GM12878 (cell line): ENCODE data around the gene UBE2D1. TPM values are rescaled to one million over a fixed set of nuclear protein-coding genes. Genes with fewer than 3 reads are reported as not detected.
A peak's percentile ranks its signal among the peaks of the same experiment; 100 is the strongest.

Experiments
- ATAC-seq: fragments of 200-7000 bp; cut with Tn5 transposase; 3 replicates; pipeline ENCODE4 v1.9.1; 2020; ENCODE audit warnings: mild to moderate bottlenecking, moderate library complexity
- BruUV-seq: library from RNA; stranded (reverse); fragments of 400-500 nt; replicated peaks from 2 replicates; lab custom pipeline; 2021; lab: Mats Ljungman, UMichigan
- CTCF ChIA-PET: fragments of 300-600 bp; sonication (Branson Sonifier 250); formaldehyde crosslinking; extraction: SDS; loops from one replicate; lab custom pipeline; 2021; ENCODE audit warnings: inconsistent platforms; lab: Yijun Ruan, JAX
- POLR2A ChIA-PET: fragments of 350-600 bp; formaldehyde crosslinking; extraction: SDS; loops from one replicate; lab custom pipeline; 2021; ENCODE audit warnings: inconsistent platforms; lab: Charles Lee
- RAD21 ChIA-PET: fragments of 300-600 bp; sonication (Branson Sonifier 250); formaldehyde crosslinking; loops from one replicate; lab custom pipeline; 2023; ENCODE audit warnings: antibody characterized with exemption; ENCODE audit not compliant: unreplicated experiment; lab: Charles Lee
- SMC1A ChIA-PET: fragments of 300-600 bp; sonication (Branson Sonifier 250); formaldehyde crosslinking; loops from one replicate; lab custom pipeline; 2023; ENCODE audit not compliant: unreplicated experiment, uncharacterized antibody; lab: Charles Lee
- DNase-seq: peaks from one replicate; pipeline ENCODE4 v3.0.0-alpha.2; 2011; ENCODE audit warnings: low read depth, low spot score
- FAIRE-seq: peaks from 3 replicates; lab custom pipeline; 2011; peaks lifted over from hg19 to GRCh38; lab: Jason Lieb, UNC
- H2AFZ ChIP-seq: 2 replicates; pipeline ENCODE4 v1.6.0; 2011; ENCODE audit warnings: low read depth, low read length, control low read depth; ENCODE audit not compliant: control insufficient read depth
- H3K27ac ChIP-seq: 2 replicates; pipeline ENCODE4 v1.5.1; 2011; ENCODE audit warnings: control low read depth; ENCODE audit not compliant: control insufficient read depth, insufficient read depth
- H3K27me3 ChIP-seq, 2 experiments: replicated peaks in 1 of 2; 2 replicates each; pipeline versions ENCODE4 v1.6.0 to v1.6.1; 2011; ENCODE audit warnings: low read length in 1 of 2; ENCODE audit not compliant: control insufficient read depth in 2 of 2, insufficient read depth in 2 of 2
- H3K36me3 ChIP-seq, 2 experiments: 2 replicates each; pipeline ENCODE4 v1.5.1; 2011; ENCODE audit warnings: low read length in 1 of 2; ENCODE audit not compliant: control insufficient read depth in 2 of 2, insufficient read depth in 2 of 2
- H3K4me1 ChIP-seq: 2 replicates; pipeline ENCODE4 v1.6.1; 2011; ENCODE audit warnings: mild to moderate bottlenecking, low read length, moderate library complexity, mixed read lengths; ENCODE audit not compliant: control insufficient read depth, insufficient read depth
- H3K4me2 ChIP-seq: 2 replicates; pipeline ENCODE4 v1.6.0; 2011; ENCODE audit warnings: control low read depth; ENCODE audit not compliant: control insufficient read depth, insufficient read depth
- H3K4me3 ChIP-seq: fragments of 200-600 bp; sonication (generic); 2 replicates; pipeline ENCODE4 v1.5.1; 2016
- H3K79me2 ChIP-seq: 2 replicates; pipeline ENCODE4 v1.6.0; 2011; ENCODE audit warnings: low read length; ENCODE audit not compliant: control insufficient read depth, insufficient read depth
- H3K9ac ChIP-seq: 2 replicates; pipeline ENCODE4 v1.8.0; 2011; ENCODE audit warnings: low read length, control low read depth, mixed read lengths; ENCODE audit not compliant: control insufficient read depth, insufficient read depth
- H3K9me3 ChIP-seq: replicated peaks from 3 replicates; pipeline ENCODE4 v1.5.1; 2011; ENCODE audit warnings: mild to moderate bottlenecking, low read length; ENCODE audit not compliant: control insufficient read depth, insufficient read depth
- H4K20me1 ChIP-seq: 2 replicates; pipeline ENCODE4 v1.6.0; 2011; ENCODE audit not compliant: control insufficient read depth, insufficient read depth
- MTA3 ChIP-seq: IDR thresholded peaks from 2 replicates; pipeline ENCODE4 v1.6.1; 2012; ENCODE audit warnings: low read length, inconsistent platforms, borderline replicate concordance
- POLR2AphosphoS5 ChIP-seq: IDR thresholded peaks from 2 replicates; pipeline ENCODE4 v1.6.1; 2011; ENCODE audit warnings: mild to moderate bottlenecking, low read length, inconsistent platforms
- WGBS: methylation state at CpG from one replicate; pipeline ENCODE4 v1.1.6; 2016; ENCODE audit warnings: low lambda C conversion rate; ENCODE audit not compliant: insufficient replicate concordance, insufficient coverage; ENCODE audit errors: missing lambda C conversion rate; 5-methylcytosine and 5-hydroxymethylcytosine counted together
- in situ Hi-C: fragments of 300-500 bp; cut with MboI; formaldehyde crosslinking; loops from 9 replicates; pipeline ENCODE4 v1.14.3; 2018; ENCODE audit warnings: mixed read lengths
- intact Hi-C: fragments of 100-400 bp; cut with micrococcal nuclease; formaldehyde crosslinking; loops from one replicate; pipeline ENCODE4 v1.14.2; 2022; ENCODE audit not compliant: unreplicated experiment
- polyA plus RNA-seq, 11 experiments: library from polyadenylated mRNA; depleted of rRNA in 4 of 11; unstranded in 6 of 11; stranded (reverse) in 5 of 11; fragments of >200 nt; fragmentation: Nextera tagmentation in 4 of 11; fragmentation: Illumina TruSeq in 1 of 11; extraction: Ambion mirVana in 4 of 11; extraction: Trizol in 1 of 11; gene quantifications; 1 replicate in 1 of 11; 2 replicates in 10 of 11; pipeline versions ENCODE4 v1.2.1 to v1.2.3, GENCODE V29; 2011 to 2016; ENCODE audit warnings: inconsistent platforms in 2 of 11, missing spikeins in 2 of 11, low read depth in 1 of 11
- total RNA-seq, 4 experiments: library from RNA; depleted of rRNA in 3 of 4; stranded (reverse); fragments of >200 nt in 3 of 4; fragmentation: Illumina TruSeq in 1 of 4; extraction: Trizol in 1 of 4; gene quantifications; 2 replicates each; pipeline versions ENCODE4 v1.2.1 to v1.2.3, GENCODE V29; 2013 to 2021
- TF ChIP-seq, protein P1 (sequence below): fragments of 450-650 bp; IDR thresholded peaks from 2 replicates; pipeline ENCODE4 v1.6.1; 2016; ENCODE audit warnings: mild to moderate bottlenecking
- TF ChIP-seq, protein P2 (sequence below): IDR thresholded peaks from 2 replicates; pipeline ENCODE4 v1.6.1; 2012; ENCODE audit warnings: mild to moderate bottlenecking, low read depth, low read length
- TF ChIP-seq, protein P3 (sequence below): fragments of 450-650 bp; IDR thresholded peaks from 2 replicates; pipeline ENCODE4 v1.6.1; 2018; ENCODE audit warnings: borderline replicate concordance, mild to moderate bottlenecking; ENCODE audit not compliant: partially characterized antibody

Gene UBE2D1
- total and polyA plus RNA-seq, 10 of the 15 experiments (the other 5 are each of a cell fraction or from before 2014, with no cell fraction given) = 6.1 to 32.0 (median 15.5) TPM

GRCh38 chr10:58335306-58336005, 650 bp downstream of the UBE2D1 start (continued):
- TF ChIP-seq POLR2AphosphoS5 = 0 out of 2 replicates have a peak, but pooled peaks have one; percentile 1

- Histone ChIP-seq H3K27me3 (peaks cover 0 to 3% of the 10 kb centered on the region in 2 experiments; a peak in 1 of 4 replicates), H3K9ac (no peak overlapping the region; the same call in 1 of the 2 replicates), H3K79me2 (peaks cover 29% of the 10 kb centered on the region), H3K4me3 (peak overlapping the region; percentile 95), H3K4me1 (peaks cover 4% of the 10 kb centered on the region; the same call in 1 of the 2 replicates), H3K36me3 (no peaks in the 10 kb centered on the region), H3K4me2 (peak overlapping the region; percentile 80), H2AFZ (no peak overlapping the region), H4K20me1 (no peaks in the 10 kb centered on the region), H3K27ac (no peak overlapping the region), H3K9me3 (no peaks in the 10 kb centered on the region)
- no peak for DNase-seq
- FAIRE-seq = no peak
- no TSS peak for BruUV-seq
- ChIA-PET POLR2A (interaction anchor here (2.1 kb wide), 1 partner anchor 49 kb away, joined by 10 read pairs; the partner anchor contains the start of gene TFAM), RAD21 (interaction anchor here (1.9 kb wide), 1 partner anchor 48 kb away, joined by 11 read pairs; no protein-coding TSS in a partner anchor), SMC1A (no interaction called here), CTCF (interaction anchor here (2.1 kb wide), 1 partner anchor 48 kb away, joined by 6 read pairs; the partner anchor contains the start of gene TFAM)
- 95% methylated on average over 4 of the region's 4 CpGs for WGBS
- TF ChIP-seq, protein P1, sequence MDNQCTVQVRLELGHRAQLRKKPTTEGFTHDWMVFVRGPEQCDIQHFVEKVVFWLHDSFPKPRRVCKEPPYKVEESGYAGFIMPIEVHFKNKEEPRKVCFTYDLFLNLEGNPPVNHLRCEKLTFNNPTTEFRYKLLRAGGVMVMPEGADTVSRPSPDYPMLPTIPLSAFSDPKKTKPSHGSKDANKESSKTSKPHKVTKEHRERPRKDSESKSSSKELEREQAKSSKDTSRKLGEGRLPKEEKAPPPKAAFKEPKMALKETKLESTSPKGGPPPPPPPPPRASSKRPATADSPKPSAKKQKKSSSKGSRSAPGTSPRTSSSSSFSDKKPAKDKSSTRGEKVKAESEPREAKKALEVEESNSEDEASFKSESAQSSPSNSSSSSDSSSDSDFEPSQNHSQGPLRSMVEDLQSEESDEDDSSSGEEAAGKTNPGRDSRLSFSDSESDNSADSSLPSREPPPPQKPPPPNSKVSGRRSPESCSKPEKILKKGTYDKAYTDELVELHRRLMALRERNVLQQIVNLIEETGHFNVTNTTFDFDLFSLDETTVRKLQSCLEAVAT = 0 out of 2 replicates have a peak, but pooled peaks have one; percentile 21
- TF ChIP-seq, protein P2, sequence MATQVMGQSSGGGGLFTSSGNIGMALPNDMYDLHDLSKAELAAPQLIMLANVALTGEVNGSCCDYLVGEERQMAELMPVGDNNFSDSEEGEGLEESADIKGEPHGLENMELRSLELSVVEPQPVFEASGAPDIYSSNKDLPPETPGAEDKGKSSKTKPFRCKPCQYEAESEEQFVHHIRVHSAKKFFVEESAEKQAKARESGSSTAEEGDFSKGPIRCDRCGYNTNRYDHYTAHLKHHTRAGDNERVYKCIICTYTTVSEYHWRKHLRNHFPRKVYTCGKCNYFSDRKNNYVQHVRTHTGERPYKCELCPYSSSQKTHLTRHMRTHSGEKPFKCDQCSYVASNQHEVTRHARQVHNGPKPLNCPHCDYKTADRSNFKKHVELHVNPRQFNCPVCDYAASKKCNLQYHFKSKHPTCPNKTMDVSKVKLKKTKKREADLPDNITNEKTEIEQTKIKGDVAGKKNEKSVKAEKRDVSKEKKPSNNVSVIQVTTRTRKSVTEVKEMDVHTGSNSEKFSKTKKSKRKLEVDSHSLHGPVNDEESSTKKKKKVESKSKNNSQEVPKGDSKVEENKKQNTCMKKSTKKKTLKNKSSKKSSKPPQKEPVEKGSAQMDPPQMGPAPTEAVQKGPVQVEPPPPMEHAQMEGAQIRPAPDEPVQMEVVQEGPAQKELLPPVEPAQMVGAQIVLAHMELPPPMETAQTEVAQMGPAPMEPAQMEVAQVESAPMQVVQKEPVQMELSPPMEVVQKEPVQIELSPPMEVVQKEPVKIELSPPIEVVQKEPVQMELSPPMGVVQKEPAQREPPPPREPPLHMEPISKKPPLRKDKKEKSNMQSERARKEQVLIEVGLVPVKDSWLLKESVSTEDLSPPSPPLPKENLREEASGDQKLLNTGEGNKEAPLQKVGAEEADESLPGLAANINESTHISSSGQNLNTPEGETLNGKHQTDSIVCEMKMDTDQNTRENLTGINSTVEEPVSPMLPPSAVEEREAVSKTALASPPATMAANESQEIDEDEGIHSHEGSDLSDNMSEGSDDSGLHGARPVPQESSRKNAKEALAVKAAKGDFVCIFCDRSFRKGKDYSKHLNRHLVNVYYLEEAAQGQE = peak; percentile 63; the same call in 1 of the 2 replicates
- TF ChIP-seq, protein P3, sequence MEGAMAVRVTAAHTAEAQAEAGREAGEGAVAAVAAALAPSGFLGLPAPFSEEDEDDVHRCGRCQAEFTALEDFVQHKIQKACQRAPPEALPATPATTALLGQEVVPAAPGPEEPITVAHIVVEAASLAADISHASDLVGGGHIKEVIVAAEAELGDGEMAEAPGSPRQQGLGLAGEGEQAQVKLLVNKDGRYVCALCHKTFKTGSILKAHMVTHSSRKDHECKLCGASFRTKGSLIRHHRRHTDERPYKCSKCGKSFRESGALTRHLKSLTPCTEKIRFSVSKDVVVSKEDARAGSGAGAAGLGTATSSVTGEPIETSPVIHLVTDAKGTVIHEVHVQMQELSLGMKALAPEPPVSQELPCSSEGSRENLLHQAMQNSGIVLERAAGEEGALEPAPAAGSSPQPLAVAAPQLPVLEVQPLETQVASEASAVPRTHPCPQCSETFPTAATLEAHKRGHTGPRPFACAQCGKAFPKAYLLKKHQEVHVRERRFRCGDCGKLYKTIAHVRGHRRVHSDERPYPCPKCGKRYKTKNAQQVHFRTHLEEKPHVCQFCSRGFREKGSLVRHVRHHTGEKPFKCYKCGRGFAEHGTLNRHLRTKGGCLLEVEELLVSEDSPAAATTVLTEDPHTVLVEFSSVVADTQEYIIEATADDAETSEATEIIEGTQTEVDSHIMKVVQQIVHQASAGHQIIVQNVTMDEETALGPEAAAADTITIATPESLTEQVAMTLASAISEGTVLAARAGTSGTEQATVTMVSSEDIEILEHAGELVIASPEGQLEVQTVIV = no peak
- TF ChIP-seq MTA3 = no peak
- in situ Hi-C loops = no loop called here
- intact Hi-C loops = loop anchor here (5.0 kb wide), 2 partner anchors 36 to 69 kb away; partner anchors contain the start of genes CISD1 and IPMK
- ATAC-seq = no peak
These were observed 1.4 kb downstream of the UBE2D1 start for GRCh38 chr10:58336242-58336641.
